Measurements from ENCODE around the gene BRSK1.

- TF ChIP-seq EZH2phosphoT487 (IDR thresholded peaks at IDR 0.05; ENCODE audit: insufficient read depth, low read depth) (no peak), EZH2 (IDR thresholded peaks at IDR 0.05; ENCODE audit: insufficient read depth, poor library complexity, severe bottlenecking) (no peak)
These were observed 68.8 kb downstream of the BRSK1 start for GRCh38 chr19:55352549-55353145.
